Activated naive CD4-positive, alpha-beta T cell treated with anti-CD3 and anti-CD28 coated beads, Interleukin-2, amount 50 U/mL, for 24 hours (primary cell): ENCODE results near the gene FAM151A.
"Not testable (repeated sequence)": the region's sequence is repeated elsewhere in the genome, so short reads cannot be mapped to it uniquely, and the experiment has no call there.

Source experiments
- H3K27ac Mint-ChIP-seq: one replicate; pipeline ENCODE4 v1.8.0; 2021; ENCODE audit warnings: mild to moderate bottlenecking, mixed read lengths
- H3K27me3 Mint-ChIP-seq: one replicate; pipeline ENCODE4 v1.8.0; 2021; ENCODE audit warnings: mixed read lengths
- H3K36me3 Mint-ChIP-seq: one replicate; pipeline ENCODE4 v1.8.0; 2021; ENCODE audit warnings: mixed read lengths
- H3K4me1 Mint-ChIP-seq: one replicate; pipeline ENCODE4 v1.8.0; 2021; ENCODE audit warnings: mixed read lengths
- H3K4me3 Mint-ChIP-seq: one replicate; pipeline ENCODE4 v1.8.0; 2021; ENCODE audit warnings: mild to moderate bottlenecking, mixed read lengths
- H3K9me3 Mint-ChIP-seq: one replicate; pipeline ENCODE4 v1.8.0; 2021; ENCODE audit warnings: mixed read lengths

The FAM151A gene

DNA sequence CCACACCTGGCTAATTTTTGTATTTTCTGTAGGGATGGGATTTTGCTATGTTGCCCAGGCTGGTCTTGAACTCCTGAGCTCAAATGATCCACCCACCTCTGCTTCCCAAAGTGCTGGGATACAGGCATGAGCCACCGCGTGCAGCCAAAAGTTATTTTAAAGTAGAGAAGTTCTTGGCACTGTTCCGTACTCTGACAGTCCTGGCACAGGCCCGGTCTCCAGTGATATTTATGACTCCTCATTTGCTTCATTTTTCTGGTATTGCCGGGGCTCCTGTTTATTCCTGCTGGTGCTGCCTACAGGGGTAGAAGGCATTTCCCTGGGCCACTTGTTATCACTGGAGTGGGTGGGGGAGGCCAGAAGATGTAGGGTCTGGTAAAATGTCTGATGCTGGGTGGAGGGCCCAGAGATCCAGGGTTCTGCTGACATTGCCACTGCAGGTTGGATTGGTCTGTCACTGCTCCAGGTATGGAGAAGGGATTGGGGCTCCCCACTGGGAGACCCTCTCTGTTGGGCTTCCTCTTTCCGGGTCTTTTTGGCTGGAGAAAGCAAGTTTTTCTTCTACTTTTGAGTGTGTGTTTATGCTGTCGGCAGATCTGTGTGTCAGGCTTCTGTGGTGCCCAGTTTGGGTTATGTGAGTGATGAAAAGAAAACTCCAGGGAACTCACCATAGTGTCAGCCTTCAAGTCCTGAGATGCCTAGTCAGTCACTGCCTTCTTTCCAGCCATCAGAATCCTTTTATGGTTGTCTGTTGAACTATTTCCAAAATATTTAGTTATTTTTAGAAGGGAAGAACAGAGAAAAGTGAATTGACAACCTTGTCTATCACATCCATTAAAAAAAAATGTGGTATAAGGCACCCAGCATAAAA, 22.7 kb upstream of the FAM151A start:
- Mint-ChIP-seq H3K9me3 (peaks cover 8% of the 10 kb centered on the region), H3K36me3 (peaks cover 3% of the 10 kb centered on the region), H3K27ac (no peak overlapping the region), H3K27me3 (peaks cover 1% of the 10 kb centered on the region), H3K4me1 (no peaks in the 10 kb centered on the region), H3K4me3 (no peak overlapping the region)

DNA sequence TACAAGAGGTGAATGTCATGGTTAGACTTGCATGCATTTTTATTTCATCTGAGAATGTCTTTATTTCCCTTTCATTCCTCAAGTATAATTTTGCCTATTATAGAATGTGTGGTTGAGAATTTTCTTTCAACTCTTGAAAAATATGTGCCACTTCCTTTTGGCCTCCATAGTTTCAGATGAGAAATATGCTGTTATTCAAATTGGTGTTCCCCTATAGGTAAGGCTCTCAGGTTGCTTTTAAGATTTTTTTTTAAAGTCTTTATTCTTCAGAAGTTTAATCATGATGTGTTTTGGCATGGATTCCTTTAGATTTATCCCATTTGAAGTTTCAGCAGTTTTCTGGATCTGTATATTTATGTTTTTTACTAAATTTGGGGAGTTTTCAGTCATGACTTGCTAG, 20.4 kb upstream of the FAM151A start:
- H3K27ac Mint-ChIP-seq = no peak overlapping the region
- no peaks in the 10 kb centered on the region for H3K4me1 Mint-ChIP-seq
- peaks cover 8% of the 10 kb centered on the region for H3K9me3 Mint-ChIP-seq
- peaks cover 3% of the 10 kb centered on the region for H3K36me3 Mint-ChIP-seq
- peaks cover 1% of the 10 kb centered on the region for H3K27me3 Mint-ChIP-seq
- H3K4me3 Mint-ChIP-seq = no peak overlapping the region

DNA sequence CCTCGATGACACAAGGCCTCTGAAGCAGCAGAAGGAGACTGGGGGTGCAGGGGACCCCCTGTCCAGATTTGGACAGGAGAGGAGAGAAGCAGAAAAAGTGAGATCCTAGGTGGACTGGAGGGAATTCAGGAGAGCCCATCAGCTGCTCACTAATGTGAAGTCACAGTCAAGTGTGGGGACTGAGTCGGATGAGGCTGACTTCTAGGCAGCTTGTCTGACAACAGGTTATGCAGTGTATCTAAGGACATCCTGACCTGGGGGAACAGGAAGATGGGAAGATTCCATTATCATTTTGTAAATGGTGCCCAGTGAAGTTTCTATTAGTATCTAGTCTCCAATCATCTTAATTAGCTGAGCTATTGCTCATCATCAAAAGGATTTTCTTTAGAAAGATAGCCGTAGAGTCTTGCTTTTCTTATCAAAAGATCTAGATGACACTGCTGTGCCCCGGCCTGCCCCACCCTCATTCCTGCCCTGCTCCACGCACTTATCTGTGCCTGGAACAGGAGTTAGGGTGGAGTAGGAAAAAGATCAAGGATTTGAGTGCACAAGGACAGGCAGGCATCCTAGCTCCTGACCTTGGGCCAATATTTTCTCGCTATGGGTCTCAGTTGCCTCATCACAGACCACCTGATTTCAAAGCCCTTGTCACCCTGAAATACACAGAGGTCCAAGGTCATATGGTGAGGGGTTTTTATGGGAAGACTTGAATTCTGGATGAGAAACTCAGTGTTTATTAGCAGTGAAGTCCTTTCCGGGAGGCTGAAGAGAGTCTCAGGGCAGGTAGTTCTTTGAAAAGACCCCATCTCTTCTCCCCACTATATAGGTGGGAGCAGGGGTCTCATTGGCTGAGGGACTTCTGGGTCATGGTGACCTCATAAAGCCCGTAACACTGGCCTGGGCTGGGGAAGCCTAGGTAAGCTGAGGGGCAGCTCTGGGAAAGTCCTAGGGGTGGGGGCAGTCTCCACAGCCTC, 17.8 kb upstream of the FAM151A start, which contains the start of gene MROH7:
MROH7 (plus strand) TSS at position 924 of the 974 bp plus-strand sequence. CDS start 11,141 bp downstream, outside the sequence.
- no peak within 1 kb of the TSS for H3K4me3 Mint-ChIP-seq
- no peak within 1 kb of the TSS for H3K27ac Mint-ChIP-seq
- H3K36me3 Mint-ChIP-seq = peaks cover 3% of the 10 kb centered on the region
- peaks cover 2% of the 10 kb centered on the region for H3K27me3 Mint-ChIP-seq
- no peaks in the 10 kb centered on the region for H3K4me1 Mint-ChIP-seq
- peaks cover 8% of the 10 kb centered on the region for H3K9me3 Mint-ChIP-seq

DNA sequence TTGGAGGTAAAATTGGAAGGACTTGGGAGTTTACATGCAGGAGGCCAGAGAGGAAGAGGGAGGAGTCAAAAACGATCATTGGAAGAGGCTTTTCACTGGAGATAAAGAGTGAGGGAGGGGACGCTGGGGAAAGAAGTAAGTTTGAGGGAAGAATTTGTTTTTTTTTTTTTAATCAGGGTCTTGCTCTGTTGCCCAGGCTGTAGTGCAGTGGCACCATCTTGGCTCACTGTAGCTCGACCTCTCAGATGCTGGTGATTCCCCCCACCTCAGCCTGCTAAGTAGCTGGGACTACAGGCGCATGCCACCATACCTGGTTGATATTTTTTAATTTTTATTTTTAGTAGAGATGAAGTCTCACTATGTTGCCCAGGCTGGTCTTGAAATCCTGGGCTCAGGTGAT, 17.0 kb upstream of the FAM151A start:
- Mint-ChIP-seq H3K27ac (no peak overlapping the region), H3K4me1 (no peaks in the 10 kb centered on the region), H3K27me3 (peaks cover 2% of the 10 kb centered on the region), H3K4me3 (no peak overlapping the region), H3K36me3 (peaks cover 3% of the 10 kb centered on the region), H3K9me3 (peaks cover 8% of the 10 kb centered on the region)

DNA sequence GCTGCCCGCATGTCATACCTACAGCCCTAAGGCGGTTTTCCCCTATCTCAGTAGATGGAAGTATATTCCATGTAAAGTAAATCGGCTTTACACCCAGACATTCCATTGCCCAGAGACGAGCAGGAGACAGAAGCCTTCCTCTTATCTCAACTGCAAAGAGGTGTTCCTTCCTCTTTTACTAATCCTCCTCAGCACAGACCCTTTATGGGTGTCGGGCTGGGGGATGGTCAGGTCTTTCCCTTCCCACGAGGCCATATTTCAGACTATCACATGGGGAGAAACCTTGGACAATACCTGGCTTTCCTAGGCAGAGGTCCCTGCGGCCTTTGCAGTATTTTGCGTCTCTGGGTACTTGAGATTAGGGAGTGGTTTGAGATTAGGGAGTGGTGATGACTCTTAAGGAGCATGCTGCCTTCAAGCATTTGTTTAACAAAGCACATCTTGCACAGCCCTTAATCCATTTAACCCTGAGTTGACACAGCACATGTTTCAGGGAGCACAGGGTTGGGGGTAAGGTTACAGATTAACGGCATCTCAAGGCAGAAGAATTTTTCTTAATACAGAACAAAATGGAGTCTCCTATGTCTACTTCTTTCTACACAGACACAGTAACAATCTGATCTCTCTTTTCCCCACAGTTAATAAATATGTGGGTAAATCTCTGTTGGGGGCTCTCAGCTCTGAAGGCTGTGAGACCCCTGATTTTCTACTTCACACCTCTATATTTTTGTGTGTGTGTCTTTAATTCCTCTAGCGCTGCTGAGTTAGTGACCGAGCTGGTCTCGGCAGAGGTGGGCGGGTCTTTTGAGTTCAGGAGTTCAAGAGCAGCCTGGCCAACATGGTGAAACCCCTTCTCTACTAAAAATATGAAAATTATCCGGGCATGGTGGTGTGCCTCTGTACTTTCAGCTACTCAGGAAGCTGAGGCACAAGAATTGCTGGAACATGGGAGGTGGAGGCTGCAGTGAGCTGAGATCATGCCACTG, 13.4 kb upstream of the FAM151A start:
- not testable (repeated sequence) for H3K36me3 Mint-ChIP-seq, H3K9me3 Mint-ChIP-seq, H3K27me3 Mint-ChIP-seq, H3K4me3 Mint-ChIP-seq, H3K4me1 Mint-ChIP-seq, H3K27ac Mint-ChIP-seq

DNA sequence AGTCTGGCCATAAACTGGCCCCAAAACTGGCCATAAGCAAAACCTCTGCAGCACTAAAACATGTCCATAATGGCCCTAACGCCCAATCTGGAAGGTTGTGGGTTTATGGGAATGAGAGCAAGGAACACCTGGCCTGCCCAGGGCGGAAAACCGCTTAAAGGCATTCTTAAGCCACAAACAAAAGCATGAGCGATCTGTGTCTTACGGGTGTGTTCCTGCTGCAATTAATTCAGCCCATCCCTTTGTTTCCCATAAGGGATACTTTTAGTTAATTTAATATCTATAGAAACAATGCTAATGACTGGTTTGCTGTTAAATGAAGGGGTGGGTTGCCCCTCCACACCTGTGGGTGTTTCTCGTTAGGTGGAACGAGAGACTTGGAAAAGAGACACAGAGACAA, 12.5 kb upstream of the FAM151A start:
- not testable (repeated sequence) for H3K27ac Mint-ChIP-seq, H3K36me3 Mint-ChIP-seq

DNA sequence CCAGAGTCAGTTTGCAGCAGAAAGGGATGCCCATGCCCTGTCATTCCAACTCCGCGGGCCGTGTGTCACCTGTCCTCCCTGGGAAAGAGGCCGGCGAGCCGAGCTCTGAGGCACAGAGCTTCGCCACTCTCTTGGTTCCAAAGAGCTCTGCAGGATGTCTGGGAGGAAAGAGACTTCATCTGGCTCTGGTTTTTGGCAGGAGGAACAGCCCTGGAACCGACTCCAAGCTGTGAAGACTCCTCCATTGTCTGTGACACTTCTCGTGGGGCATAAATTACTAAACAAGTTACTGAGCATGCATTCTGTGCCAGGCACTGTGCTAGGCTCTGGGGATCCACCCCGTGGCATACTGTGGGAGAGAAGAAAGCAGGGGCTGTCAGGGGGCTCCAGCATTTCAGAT, 3.9 kb upstream of the FAM151A start:
- H3K27ac Mint-ChIP-seq = no peak overlapping the region
- no peaks in the 10 kb centered on the region for H3K27me3 Mint-ChIP-seq
- H3K36me3 Mint-ChIP-seq = no peaks in the 10 kb centered on the region
- no peaks in the 10 kb centered on the region for H3K4me1 Mint-ChIP-seq
- H3K9me3 Mint-ChIP-seq = no peaks in the 10 kb centered on the region
- H3K4me3 Mint-ChIP-seq = no peak overlapping the region

More for the DNA sequence above, 12.5 kb upstream of the FAM151A start:
- H3K9me3 Mint-ChIP-seq, H3K4me3 Mint-ChIP-seq, H3K4me1 Mint-ChIP-seq, H3K27me3 Mint-ChIP-seq: not testable (repeated sequence)

DNA sequence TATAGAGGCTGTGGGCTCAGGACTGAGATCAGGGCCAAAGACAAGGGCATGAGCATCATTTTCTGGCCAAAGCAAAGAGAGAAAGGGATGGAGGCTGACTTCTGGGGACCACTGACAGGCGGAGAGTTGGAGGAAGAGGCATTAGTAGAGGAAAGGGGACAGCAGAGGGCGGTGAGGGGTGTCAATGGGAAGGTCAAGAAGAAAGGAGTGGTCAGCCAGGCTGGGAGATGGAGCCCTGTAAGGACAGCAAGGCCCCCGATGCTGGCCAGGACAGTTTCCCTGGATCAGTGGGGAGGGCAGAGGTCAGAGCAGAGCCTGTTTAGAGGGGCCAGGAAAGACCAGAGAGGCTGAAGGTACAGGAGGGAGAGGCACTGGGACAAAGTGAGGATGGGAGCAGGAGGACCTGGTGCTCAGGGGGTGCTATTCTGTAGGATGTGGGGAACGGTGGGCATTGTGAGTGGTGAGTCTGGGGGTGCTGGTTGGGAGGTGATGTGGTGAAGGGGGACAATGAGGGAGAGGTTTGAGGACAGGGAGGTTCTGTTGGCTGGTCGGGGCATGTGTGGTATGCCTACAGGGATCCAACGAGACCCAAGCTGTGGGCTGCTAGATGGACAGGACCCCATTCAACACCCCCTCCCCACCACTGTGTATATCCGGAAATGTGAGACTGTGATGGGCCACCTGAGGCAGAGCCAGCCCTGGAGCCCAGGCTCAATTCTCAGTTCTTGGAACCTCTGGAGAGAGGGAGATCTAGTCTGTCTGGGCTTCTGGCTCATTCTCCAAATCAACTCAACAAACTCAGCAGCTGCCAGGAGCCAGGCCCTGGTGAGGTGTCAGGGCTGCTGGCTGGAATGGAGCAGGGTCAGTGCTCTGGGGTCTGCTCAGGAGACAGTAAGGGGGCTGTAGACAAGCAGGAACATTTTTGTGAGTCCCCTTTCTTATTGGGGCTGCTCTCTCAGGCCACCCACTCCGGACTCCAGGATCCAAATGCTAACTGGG, 1.4 kb upstream of the FAM151A start:
- Mint-ChIP-seq H3K4me1 (no peaks in the 10 kb centered on the region), H3K27ac (peak overlapping the region; percentile 8), H3K4me3 (no peak overlapping the region), H3K36me3 (no peaks in the 10 kb centered on the region), H3K27me3 (no peaks in the 10 kb centered on the region), H3K9me3 (no peaks in the 10 kb centered on the region)

DNA sequence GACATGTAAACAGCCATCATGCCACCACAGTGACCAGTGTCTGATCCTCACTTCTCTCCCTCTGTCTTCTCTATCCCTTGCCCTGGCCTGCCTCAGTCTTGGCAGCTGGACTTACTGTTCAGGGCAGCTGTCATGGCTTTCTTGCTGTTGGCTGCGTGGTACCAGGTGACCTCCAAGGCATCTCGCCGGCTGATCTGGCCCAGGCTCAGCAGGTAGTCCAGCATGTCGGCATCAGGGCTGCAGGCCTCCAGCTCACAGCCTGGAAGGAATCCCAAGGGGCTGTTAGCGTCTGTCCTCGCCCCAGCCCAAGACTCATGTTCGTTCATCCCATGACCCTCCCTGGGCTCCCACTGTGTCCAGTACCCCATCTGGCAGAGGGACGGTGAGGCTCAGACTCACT, 3.6 kb downstream of the FAM151A start:
- Mint-ChIP-seq H3K9me3 (no peaks in the 10 kb centered on the region), H3K27ac (no peak overlapping the region), H3K4me1 (no peaks in the 10 kb centered on the region), H3K4me3 (no peak overlapping the region), H3K36me3 (no peaks in the 10 kb centered on the region), H3K27me3 (no peaks in the 10 kb centered on the region)

DNA sequence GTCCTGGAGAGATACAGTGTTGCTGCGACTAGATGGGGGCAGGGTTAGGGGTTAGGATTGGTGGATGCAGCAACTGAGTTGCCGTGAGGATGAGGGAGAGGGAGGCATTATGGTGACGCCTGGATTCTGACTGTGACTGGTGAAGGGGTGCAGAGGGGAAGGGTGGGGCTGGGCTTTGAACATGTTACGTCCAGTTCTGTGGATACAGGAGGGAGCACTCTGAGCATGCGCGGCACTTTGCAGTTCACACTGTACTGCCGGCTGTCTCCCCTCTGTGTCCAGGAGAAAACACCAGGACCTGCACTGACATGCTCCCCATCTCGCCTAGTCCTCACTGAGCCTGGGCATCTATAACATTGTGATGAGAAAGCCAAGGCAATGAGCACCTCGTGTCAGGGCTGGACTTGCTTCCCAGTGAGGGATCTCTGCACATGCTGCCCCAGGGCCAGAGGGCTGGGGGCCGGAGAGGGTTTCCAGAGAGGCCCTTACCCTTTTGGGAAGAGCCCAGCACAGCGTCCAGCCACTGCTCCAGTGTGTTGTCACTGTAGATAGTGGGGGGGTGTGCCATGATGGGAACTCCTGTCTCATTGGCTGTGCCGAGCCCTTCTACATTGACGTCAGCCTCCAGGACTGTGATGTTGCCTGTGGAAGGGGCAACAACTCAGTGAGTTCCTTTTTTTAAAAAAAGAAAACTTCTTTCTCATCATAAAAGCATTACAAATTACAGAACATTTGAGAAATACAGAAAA, 7.6 kb downstream of the FAM151A start:
- H3K27ac Mint-ChIP-seq = no peak overlapping the region
- H3K9me3 Mint-ChIP-seq = no peaks in the 10 kb centered on the region
- H3K4me1 Mint-ChIP-seq = no peaks in the 10 kb centered on the region
- H3K27me3 Mint-ChIP-seq = no peaks in the 10 kb centered on the region
- no peaks in the 10 kb centered on the region for H3K36me3 Mint-ChIP-seq
- H3K4me3 Mint-ChIP-seq = no peak overlapping the region

DNA sequence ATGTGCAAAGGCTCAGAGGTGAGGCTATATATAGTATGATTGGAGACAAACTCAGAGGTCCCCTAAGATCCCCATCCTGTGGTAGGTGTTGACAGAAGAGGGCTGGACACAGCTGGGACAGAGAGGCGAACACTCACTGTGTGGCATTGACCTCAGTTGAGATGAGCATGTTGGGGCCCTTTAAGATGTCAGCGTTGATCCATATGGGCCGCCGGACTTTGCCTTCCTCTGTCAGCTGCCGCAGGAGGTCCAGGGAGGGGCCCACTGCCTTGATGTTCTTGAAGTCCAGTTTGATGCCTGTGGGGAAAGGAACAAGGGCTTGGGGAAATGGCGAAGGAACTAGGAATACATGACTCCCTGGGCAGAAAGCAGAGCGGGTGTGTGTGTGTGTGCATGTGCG, 8.8 kb downstream of the FAM151A start:
- no peaks in the 10 kb centered on the region for H3K27me3 Mint-ChIP-seq
- no peak overlapping the region for H3K4me3 Mint-ChIP-seq
- H3K27ac Mint-ChIP-seq = no peak overlapping the region
- no peaks in the 10 kb centered on the region for H3K4me1 Mint-ChIP-seq
- H3K36me3 Mint-ChIP-seq = no peaks in the 10 kb centered on the region
- no peaks in the 10 kb centered on the region for H3K9me3 Mint-ChIP-seq

DNA sequence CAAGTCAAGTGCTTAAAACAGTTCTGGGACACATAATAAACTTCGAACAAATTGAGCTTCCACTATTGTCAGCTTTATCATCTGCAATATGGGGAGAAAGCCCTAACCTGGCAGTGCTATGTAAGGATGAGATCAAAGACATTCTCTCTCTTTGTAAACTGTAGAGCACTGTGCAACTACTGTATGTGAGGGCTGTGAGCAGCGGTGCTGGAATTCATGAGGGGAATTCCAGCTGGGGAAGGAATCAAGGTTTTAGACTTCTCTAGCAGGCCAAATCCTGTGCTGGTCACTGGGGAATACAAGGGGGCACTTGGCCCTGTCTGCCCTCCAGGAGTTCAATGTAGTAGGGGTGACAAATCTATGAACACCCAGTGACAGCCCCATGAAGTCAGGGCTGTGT, 9.3 kb downstream of the FAM151A start:
- Mint-ChIP-seq H3K36me3 (no peaks in the 10 kb centered on the region), H3K4me3 (no peak overlapping the region), H3K9me3 (no peaks in the 10 kb centered on the region), H3K27ac (no peak overlapping the region), H3K4me1 (no peaks in the 10 kb centered on the region), H3K27me3 (no peaks in the 10 kb centered on the region)

DNA sequence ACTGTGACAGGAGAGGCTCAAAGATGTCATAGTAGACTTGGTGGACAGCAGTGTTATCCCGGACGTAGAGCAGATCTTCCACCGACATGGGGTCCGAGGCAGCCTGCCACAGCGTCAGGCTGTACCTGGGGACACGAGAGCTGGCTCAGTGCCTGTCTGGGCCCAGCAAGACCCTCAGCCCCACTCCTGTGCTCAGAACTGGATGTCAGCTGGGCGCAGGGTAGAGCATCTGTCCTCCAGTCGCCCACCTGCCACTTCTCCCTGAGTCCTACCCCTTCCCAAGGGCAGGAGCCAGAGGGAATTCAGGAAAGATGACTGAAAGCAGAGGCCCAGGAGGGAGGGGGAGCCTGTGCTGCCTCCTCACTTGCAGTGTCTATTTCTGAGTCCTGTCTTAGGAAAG, 11.7 kb downstream of the FAM151A start:
- Mint-ChIP-seq H3K4me1 (no peaks in the 10 kb centered on the region), H3K27ac (no peak overlapping the region), H3K27me3 (no peaks in the 10 kb centered on the region), H3K9me3 (no peaks in the 10 kb centered on the region), H3K36me3 (no peaks in the 10 kb centered on the region), H3K4me3 (no peak overlapping the region)
